T-cell (primary cell): ENCODE data around the gene TRMT1. TPM values are rescaled to one million over a fixed set of nuclear protein-coding genes. Genes with fewer than 3 reads are reported as not detected.
A peak's percentile ranks its signal among the peaks of the same experiment; 100 is the strongest.

Source experiments
- ATAC-seq, 4 experiments: fragments of 200-7000 bp in 3 of 4; fragments of 150-1000 bp in 1 of 4; cut with Tn5 transposase; replicated peaks in 1 of 4; 1 replicate in 3 of 4; 2 replicates in 1 of 4; pipeline ENCODE4 v1.10.0; 2021; ENCODE audit warnings: moderate library complexity in 3 of 4, mild to moderate bottlenecking in 2 of 4, moderate number of reproducible peaks in 1 of 4
- CTCF ChIA-PET, 2 donors: fragments of 300-600 bp; sonication (Branson Sonifier 250); formaldehyde crosslinking; loops; one replicate each; lab custom pipeline; 2022; ENCODE audit warnings: antibody characterized with exemption in 2 of 2; lab: Charles Lee
- POLR2A ChIA-PET, 2 donors: fragments of 300-600 bp; sonication (Branson Sonifier 250); formaldehyde crosslinking; loops; one replicate each; lab custom pipeline; 2022; ENCODE audit warnings: antibody characterized with exemption in 2 of 2; lab: Charles Lee
- DNase-seq, 35 experiments: peaks; one replicate each; pipeline versions ENCODE4 v3.0.0 to v3.0.0-alpha.2; 2013 to 2023
- H3K27ac ChIP-seq: one replicate; pipeline ENCODE4 v1.5.1; 2013; ENCODE audit warnings: low read length
- H3K27me3 ChIP-seq, 2 experiments: replicated peaks in 1 of 2; 1 replicate in 1 of 2; 2 replicates in 1 of 2; pipeline versions ENCODE4 v1.6.1 to v1.7.0; 2013; ENCODE audit warnings: low read length in 1 of 2, mixed read lengths in 1 of 2; ENCODE audit not compliant: control insufficient read depth in 2 of 2, insufficient read depth in 2 of 2; ENCODE audit errors: extremely low read depth in 1 of 2
- H3K36me3 ChIP-seq, 2 donors: 1 replicate in 1 of 2; 2 replicates in 1 of 2; pipeline versions ENCODE4 v1.6.1 to v1.7.0; 2013; ENCODE audit warnings: low read length in 1 of 2; ENCODE audit not compliant: control insufficient read depth in 2 of 2, insufficient read depth in 1 of 2; ENCODE audit errors: extremely low read depth in 1 of 2
- H3K4me1 ChIP-seq, 2 experiments: 1 replicate in 1 of 2; 2 replicates in 1 of 2; pipeline versions ENCODE4 v1.6.1 to v1.7.0; 2013; ENCODE audit warnings: low read length in 2 of 2, mixed read lengths in 1 of 2; ENCODE audit not compliant: insufficient read depth in 2 of 2, control insufficient read depth in 1 of 2; ENCODE audit errors: extremely low read depth in 1 of 2
- H3K4me3 ChIP-seq, 2 donors: 1 replicate in 1 of 2; 2 replicates in 1 of 2; pipeline versions ENCODE4 v1.5.1 to v1.7.0; 2013; ENCODE audit warnings: mild to moderate bottlenecking in 2 of 2, low read length in 1 of 2, moderate library complexity in 1 of 2; ENCODE audit not compliant: control insufficient read depth in 1 of 2; ENCODE audit errors: extremely low read depth in 1 of 2
- H3K9me3 ChIP-seq: 2 replicates; pipeline ENCODE4 v1.7.0; 2013
- H3K27ac Mint-ChIP-seq, 2 donors: one replicate each; pipeline ENCODE4 v1.8.0; 2020 to 2021; ENCODE audit warnings: mild to moderate bottlenecking in 2 of 2, mixed read lengths in 2 of 2
- H3K27me3 Mint-ChIP-seq, 2 donors: one replicate each; pipeline ENCODE4 v1.8.0; 2021 to 2022; ENCODE audit warnings: mixed read lengths in 2 of 2
- H3K36me3 Mint-ChIP-seq: one replicate; pipeline ENCODE4 v1.8.0; 2021; ENCODE audit warnings: mixed read lengths
- H3K4me1 Mint-ChIP-seq, 3 donors: one replicate each; pipeline ENCODE4 v1.8.0; 2020 to 2022; ENCODE audit warnings: mixed read lengths in 3 of 3, mild to moderate bottlenecking in 1 of 3
- H3K4me3 Mint-ChIP-seq, 3 donors: one replicate each; pipeline ENCODE4 v1.8.0; 2020 to 2022; ENCODE audit warnings: mild to moderate bottlenecking in 3 of 3, mixed read lengths in 3 of 3, moderate library complexity in 3 of 3
- H3K9me3 Mint-ChIP-seq, 3 donors: one replicate each; pipeline ENCODE4 v1.8.0; 2020 to 2022; ENCODE audit warnings: mixed read lengths in 3 of 3
- WGBS: methylation state at CpG from one replicate; pipeline ENCODE4 v1.1.5; 2013; ENCODE audit warnings: missing lambda C conversion rate; ENCODE audit not compliant: insufficient coverage; 5-methylcytosine and 5-hydroxymethylcytosine counted together
- total RNA-seq, 35 experiments: library from RNA in 6 of 35; stranded (reverse) in 6 of 35; fragments of 120-200 nt in 1 of 35; gene quantifications; one replicate each; pipeline versions ENCODE4 v1.2.1 to v1.2.4 and lab custom pipeline; 2013 to 2026

Gene TRMT1
- total RNA-seq, 5 donors from 2014 or later (not counting 1 experiment from before 2014, with no cell fraction given), result 68.9 to 121 (median 95.6) TPM

DNA sequence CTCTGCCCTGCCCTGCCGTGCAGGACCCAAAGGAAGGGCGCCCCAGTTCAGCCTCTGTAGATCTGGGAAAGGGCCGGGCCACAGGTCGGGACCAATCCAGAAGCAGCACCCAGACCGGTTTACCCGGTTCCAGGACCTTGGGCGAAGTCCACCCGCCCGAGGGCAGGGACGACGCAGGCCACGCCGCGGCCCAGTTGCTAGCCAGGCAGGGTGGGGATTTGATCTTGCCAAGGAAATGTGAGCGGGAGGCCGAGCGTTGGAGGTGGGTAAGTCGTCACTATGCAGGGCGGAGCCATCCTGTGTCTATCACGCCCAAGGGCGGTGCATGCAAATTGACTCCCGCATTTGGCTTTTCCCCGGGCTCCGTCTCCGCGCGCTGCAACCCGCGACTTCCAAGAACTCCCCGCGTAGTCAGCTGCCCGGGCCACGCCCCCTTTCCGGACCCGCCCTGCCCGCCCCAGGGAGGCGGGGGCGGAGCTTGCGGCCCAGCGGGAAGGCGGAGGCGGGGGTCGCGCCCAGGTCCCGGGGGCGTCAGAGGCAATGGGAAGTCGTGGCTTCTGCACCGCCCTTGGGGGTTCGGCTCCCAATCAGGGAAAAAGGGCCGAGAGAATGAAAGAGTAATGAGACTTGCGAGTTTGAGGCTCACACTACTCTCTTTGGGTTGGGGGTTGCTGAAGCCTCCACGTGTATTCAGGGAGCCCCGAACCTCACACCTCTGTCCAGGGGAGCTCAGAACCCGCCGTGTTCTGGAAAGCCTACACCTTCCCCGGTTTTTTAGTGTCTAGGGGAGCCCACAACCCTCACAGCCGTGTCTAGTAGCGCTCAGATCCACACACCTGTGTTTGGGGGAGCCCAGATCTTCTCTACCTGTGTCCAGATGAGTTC lies 46.4 kb upstream of the TRMT1 start:
- H3K36me3 Mint-ChIP-seq, result no peaks in the 10 kb centered on the region
- whole genome bisulfite sequencing, result under 1% methylated on average over 47 of the region's 58 CpGs
- H3K9me3 ChIP-seq, result no peaks in the 10 kb centered on the region
- H3K27ac Mint-ChIP-seq, result peak overlapping the region; percentile 99 to 100
- peak overlapping the region; percentile 62 to 67 for H3K4me3 ChIP-seq
- peaks cover 44 to 87% of the 10 kb centered on the region in 2 experiments for H3K4me1 ChIP-seq
- H3K4me3 Mint-ChIP-seq, result peak overlapping the region; percentile 79 to 82 (median 82)
- no peaks in the 10 kb centered on the region for H3K9me3 Mint-ChIP-seq
- H3K36me3 ChIP-seq, result no peaks in the 10 kb centered on the region
- no peaks in the 10 kb centered on the region for H3K27me3 Mint-ChIP-seq
- H3K4me1 Mint-ChIP-seq, result peaks cover 70 to 83% (median 74%) of the 10 kb centered on the region in 3 donors
- DNase-seq (peak; percentile 56 to 91 (median 68)), ATAC-seq (peak; percentile 49 to 67 (median 59))
- CTCF ChIA-PET, result interaction anchor here in 1 of 2 donors (1.3 kb wide), 1 partner anchor 8 kb away, joined by 6 read pairs; no protein-coding TSS in a partner anchor
- peak overlapping the region; percentile 87 for H3K27ac ChIP-seq
- H3K27me3 ChIP-seq, result no peaks in the 10 kb centered on the region
- POLR2A ChIA-PET, result interaction anchor here in 1 of 2 donors (0.9 to 1.6 kb wide), 2 partner anchors 10 to 11 kb away, joined by 3 to 6 read pairs; no protein-coding TSS in a partner anchor

DNA sequence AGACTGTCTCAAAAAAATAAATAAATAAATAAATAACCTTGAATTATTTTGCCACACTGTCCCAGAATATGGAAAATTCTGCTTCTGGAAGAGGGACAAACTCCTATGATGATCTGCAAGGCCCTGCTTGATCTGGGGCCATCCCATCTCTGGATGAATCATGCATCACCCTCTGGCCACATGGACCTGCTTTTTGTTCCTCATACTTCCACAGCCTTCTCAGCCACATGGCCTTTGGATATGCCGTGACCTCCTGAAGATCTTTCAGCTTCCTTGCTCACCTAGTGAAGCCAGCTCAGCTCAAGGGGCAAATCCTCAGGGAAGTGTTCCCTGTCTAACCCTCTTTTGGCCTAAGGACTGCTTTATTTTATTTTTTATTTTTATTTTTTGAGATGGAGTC lies 44.0 kb upstream of the TRMT1 start:
- peak overlapping the region; percentile 47 for H3K27ac ChIP-seq
- H3K36me3 ChIP-seq, result no peaks in the 10 kb centered on the region
- POLR2A ChIA-PET, result no interaction called here
- no peaks in the 10 kb centered on the region for H3K9me3 ChIP-seq
- H3K27ac Mint-ChIP-seq, result peak overlapping the region; percentile 85 to 97
- no peaks in the 10 kb centered on the region for H3K27me3 Mint-ChIP-seq
- no peak for ATAC-seq
- no peak for DNase-seq
- no CpG with 5 or more reads among the region's 1 CpG for WGBS
- no peak overlapping the region for H3K4me3 Mint-ChIP-seq
- CTCF ChIA-PET, result no interaction called here
- H3K9me3 Mint-ChIP-seq, result no peaks in the 10 kb centered on the region
- H3K27me3 ChIP-seq, result no peaks in the 10 kb centered on the region
- no peak overlapping the region for H3K4me3 ChIP-seq
- H3K36me3 Mint-ChIP-seq, result no peaks in the 10 kb centered on the region
- peaks cover 72 to 80% (median 74%) of the 10 kb centered on the region in 3 donors for H3K4me1 Mint-ChIP-seq
- peaks cover 46 to 87% of the 10 kb centered on the region in 2 experiments for H3K4me1 ChIP-seq

DNA sequence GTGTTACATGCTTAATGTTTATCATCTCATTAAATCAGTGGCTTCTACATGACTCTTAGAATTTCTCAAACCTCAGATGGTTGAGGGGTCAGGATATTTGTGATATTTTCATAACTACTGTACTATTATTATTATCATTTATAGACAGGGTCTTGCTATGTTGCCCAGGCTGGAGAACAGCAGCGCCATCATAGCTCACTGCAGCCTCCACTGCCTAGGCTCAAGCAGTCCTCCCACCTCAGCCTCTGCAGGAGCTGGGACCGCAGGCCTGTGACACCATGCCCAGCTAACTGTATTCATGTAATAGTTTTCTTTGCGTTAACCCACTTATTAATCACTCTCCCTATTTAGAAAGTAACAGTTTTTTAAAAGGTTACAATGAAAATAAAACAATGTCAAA lies 43.2 kb upstream of the TRMT1 start:
- WGBS, result no CpG with 5 or more reads among the region's 3 CpGs
- ChIA-PET POLR2A (no interaction called here), CTCF (no interaction called here)
- no peak overlapping the region for H3K27ac ChIP-seq
- no peaks in the 10 kb centered on the region for H3K9me3 ChIP-seq
- no peaks in the 10 kb centered on the region for H3K27me3 ChIP-seq
- no peak overlapping the region for H3K4me3 ChIP-seq
- peaks cover 39 to 86% of the 10 kb centered on the region in 2 experiments for H3K4me1 ChIP-seq
- ATAC-seq (no peak), DNase-seq (no peak)
- Mint-ChIP-seq H3K4me1 (peaks cover 64 to 75% (median 68%) of the 10 kb centered on the region in 3 donors), H3K36me3 (peaks cover 3% of the 10 kb centered on the region), H3K4me3 (peak overlapping the region in 1 of 3 donors; percentile 58), H3K27ac (peak overlapping the region; percentile 90 to 97), H3K9me3 (no peaks in the 10 kb centered on the region), H3K27me3 (no peaks in the 10 kb centered on the region)
- H3K36me3 ChIP-seq, result no peaks in the 10 kb centered on the region

DNA sequence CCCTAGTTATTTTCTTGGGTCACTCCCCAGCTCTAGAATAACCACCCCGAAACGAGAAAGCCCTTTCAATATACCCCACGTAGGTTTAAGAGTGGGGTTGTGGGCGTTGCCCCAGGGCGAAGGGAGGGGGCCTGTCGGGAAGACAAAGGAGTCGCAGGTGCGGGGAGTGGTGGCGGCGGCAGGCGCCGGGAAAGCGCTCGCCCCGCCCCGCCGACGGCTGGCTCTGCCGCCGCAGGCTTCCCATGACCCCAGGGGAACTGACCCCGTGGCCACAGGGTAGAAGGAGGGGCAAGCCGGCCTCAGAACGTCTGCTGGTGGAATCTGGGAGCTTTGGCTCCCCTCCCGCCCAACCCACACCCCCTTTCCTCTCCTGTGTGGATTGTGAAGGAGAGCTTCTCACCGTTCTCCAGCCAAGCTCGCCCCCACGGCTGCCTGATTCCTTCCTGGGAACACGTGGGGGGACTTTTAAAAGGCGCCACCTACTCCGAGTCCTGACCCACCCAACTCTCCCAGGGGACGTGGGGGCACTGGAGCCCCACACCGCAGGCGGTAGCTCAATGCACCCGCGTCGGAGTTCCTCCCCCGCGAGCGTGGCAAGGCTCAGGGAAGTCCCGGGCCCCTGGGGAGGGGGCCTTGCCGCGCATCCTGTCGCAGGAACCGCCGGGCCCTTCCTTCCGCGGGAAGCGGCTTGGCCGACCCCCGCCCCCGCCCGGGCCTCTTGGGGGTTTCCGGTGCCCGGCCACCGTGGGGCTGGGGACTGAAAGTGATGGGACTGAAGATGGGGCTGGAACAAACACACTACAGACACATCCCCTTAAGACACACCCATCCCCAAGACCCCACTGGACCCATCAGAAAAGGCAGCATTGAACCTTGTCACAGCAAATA lies 39.2 kb upstream of the TRMT1 start:
- WGBS, result 0% methylated on average over 25 of the region's 55 CpGs
- H3K4me1 Mint-ChIP-seq, result peaks cover 38 to 59% (median 48%) of the 10 kb centered on the region in 3 donors
- H3K4me3 Mint-ChIP-seq, result peak overlapping the region; percentile 98 to 99 (median 99)
- no peaks in the 10 kb centered on the region for H3K9me3 Mint-ChIP-seq
- POLR2A ChIA-PET, result interaction anchor here in 1 of 2 donors (0.6 to 1.1 kb wide), 5 partner anchors 12 to 1317 kb away, joined by 3 to 6 read pairs (median 4); partner anchors contain the start of gene JUNB
- Histone ChIP-seq H3K27me3 (no peaks in the 10 kb centered on the region), H3K4me1 (peaks cover 22 to 62% of the 10 kb centered on the region in 2 experiments), H3K27ac (peak overlapping the region; percentile 86), H3K4me3 (peak overlapping the region; percentile 99 to 100), H3K36me3 (peaks cover 3 to 8% of the 10 kb centered on the region in 2 donors), H3K9me3 (no peaks in the 10 kb centered on the region)
- peaks cover 18% of the 10 kb centered on the region for H3K36me3 Mint-ChIP-seq
- CTCF ChIA-PET, result interaction anchor here in 1 of 2 donors (0.7 to 1.7 kb wide), 5 partner anchors 7 to 39 kb away, joined by 3 to 6 read pairs (median 5); no protein-coding TSS in a partner anchor
- H3K27me3 Mint-ChIP-seq, result peaks cover 0 to 2% of the 10 kb centered on the region in 2 donors
- ATAC-seq (peak; percentile 13 to 36 (median 22)), DNase-seq (peak; percentile 56 to 87 (median 73))
- H3K27ac Mint-ChIP-seq, result peak overlapping the region; percentile 97 to 99

DNA sequence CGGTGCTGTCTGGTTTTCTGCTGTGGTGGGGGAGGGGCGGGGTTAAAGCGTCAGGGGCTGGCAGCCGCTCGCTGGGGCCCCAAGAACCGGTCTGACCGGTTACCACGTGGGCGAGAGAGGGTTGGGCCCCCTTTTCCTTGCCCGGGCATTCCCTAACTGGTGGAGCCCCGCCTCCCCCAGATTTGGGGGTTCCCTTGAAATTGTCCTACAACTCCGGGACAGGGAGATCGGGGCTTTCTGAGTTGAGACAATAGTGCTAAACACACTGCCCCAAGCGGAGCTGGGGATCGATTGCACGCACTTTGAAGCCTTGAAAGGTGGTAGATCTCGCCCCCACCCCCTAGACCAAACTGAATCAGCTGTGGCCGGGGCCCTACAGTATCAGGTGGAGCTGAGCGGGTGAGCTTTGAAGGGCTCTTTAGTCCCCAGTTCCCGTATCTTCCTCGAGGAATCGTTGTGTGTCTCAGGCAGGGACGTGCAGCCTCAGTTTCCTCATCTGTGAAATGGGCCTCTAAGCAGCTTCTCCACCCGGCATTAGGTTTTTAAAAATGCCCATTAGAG lies 38.5 kb upstream of the TRMT1 start:
- no peaks in the 10 kb centered on the region for H3K27me3 ChIP-seq
- peak; percentile 54 to 89 (median 74) for DNase-seq
- no peaks in the 10 kb centered on the region for H3K9me3 ChIP-seq
- H3K4me3 Mint-ChIP-seq, result peak overlapping the region; percentile 98 to 99 (median 99)
- ChIA-PET POLR2A (interaction anchor here in 1 of 2 donors (0.6 to 1.1 kb wide), 6 partner anchors 12 to 1318 kb away, joined by 3 to 6 read pairs (median 4); partner anchors contain the start of gene JUNB), CTCF (interaction anchor here in 1 of 2 donors (0.7 to 1.7 kb wide), 5 partner anchors 8 to 40 kb away, joined by 3 to 6 read pairs (median 5); no protein-coding TSS in a partner anchor)
- H3K36me3 Mint-ChIP-seq, result peaks cover 18% of the 10 kb centered on the region
- ATAC-seq, result peak in 1 of 4 experiments; percentile 4
- H3K4me1 Mint-ChIP-seq, result peaks cover 33 to 62% (median 47%) of the 10 kb centered on the region in 3 donors
- H3K4me3 ChIP-seq, result peak overlapping the region; percentile 99 to 100
- 0% methylated on average over 17 of the region's 24 CpGs for WGBS
- H3K27ac ChIP-seq, result peak overlapping the region; percentile 86
- peaks cover 18 to 60% of the 10 kb centered on the region in 2 experiments for H3K4me1 ChIP-seq
- H3K27ac Mint-ChIP-seq, result peak overlapping the region; percentile 96 to 99
- H3K9me3 Mint-ChIP-seq, result no peaks in the 10 kb centered on the region
- peaks cover 0 to 2% of the 10 kb centered on the region in 2 donors for H3K27me3 Mint-ChIP-seq
- peaks cover 3 to 8% of the 10 kb centered on the region in 2 donors for H3K36me3 ChIP-seq
